Keratinocyte (primary cell): Measurements from ENCODE around the gene MYLK3. TPM values are rescaled to one million over a fixed set of nuclear protein-coding genes. Genes with fewer than 3 reads are reported as not detected.

Experiments
- DNase-seq: peaks from one replicate; pipeline ENCODE4 v3.0.0-alpha.2; 2011; ENCODE audit warnings: low read depth, missing footprints, low spot score
- FAIRE-seq: peaks from 2 replicates; lab custom pipeline; 2011; peaks lifted over from hg19 to GRCh38; lab: Jason Lieb, UNC
- H2AFZ ChIP-seq: 2 replicates; pipeline ENCODE4 v1.6.0; 2012; ENCODE audit warnings: low read length, control low read depth, inconsistent platforms; ENCODE audit not compliant: control insufficient read depth
- H3K27ac ChIP-seq: 2 replicates; pipeline ENCODE4 v1.5.1; 2011; ENCODE audit warnings: low read length; ENCODE audit not compliant: control insufficient read depth, insufficient read depth
- H3K27me3 ChIP-seq: 3 replicates; pipeline ENCODE4 v1.6.0; 2011; ENCODE audit warnings: low read length; ENCODE audit not compliant: control insufficient read depth, insufficient read depth; ENCODE audit errors: extremely low read depth
- H3K36me3 ChIP-seq, 2 experiments: 2 replicates in 1 of 2; 3 replicates in 1 of 2; pipeline ENCODE4 v1.5.1; 2011; ENCODE audit warnings: low read length in 2 of 2, mild to moderate bottlenecking in 1 of 2; ENCODE audit not compliant: control insufficient read depth in 2 of 2, insufficient read depth in 2 of 2; ENCODE audit errors: extremely low read depth in 1 of 2
- H3K4me1 ChIP-seq: 3 replicates; pipeline ENCODE4 v1.5.1; 2011; ENCODE audit warnings: low read length; ENCODE audit not compliant: control insufficient read depth, insufficient read depth; ENCODE audit errors: extremely low read depth
- H3K4me2 ChIP-seq: 3 replicates; pipeline ENCODE4 v1.6.0; 2011; ENCODE audit warnings: low read depth, low read length; ENCODE audit not compliant: control insufficient read depth, insufficient read depth; ENCODE audit errors: extremely low read depth
- H3K4me3 ChIP-seq, 3 experiments: fragments of 200-600 bp in 1 of 3; sonication (generic) in 1 of 3; 2 replicates in 2 of 3; 3 replicates in 1 of 3; pipeline ENCODE4 v1.5.1; 2011 to 2016; ENCODE audit warnings: low read length in 3 of 3, mild to moderate bottlenecking in 3 of 3, control low read depth in 2 of 3, inconsistent platforms in 1 of 3, low read depth in 1 of 3, mixed read lengths in 1 of 3, mixed run types in 1 of 3, moderate library complexity in 1 of 3; ENCODE audit not compliant: control insufficient read depth in 2 of 3, insufficient read depth in 2 of 3; ENCODE audit errors: extremely low read depth in 1 of 3
- H3K79me2 ChIP-seq: 2 replicates; pipeline ENCODE4 v1.6.0; 2012; ENCODE audit warnings: low read length; ENCODE audit not compliant: control insufficient read depth, insufficient read depth
- H3K9ac ChIP-seq: 3 replicates; pipeline ENCODE4 v1.6.0; 2011; ENCODE audit warnings: low read length; ENCODE audit not compliant: control insufficient read depth, insufficient read depth; ENCODE audit errors: extremely low read depth
- H3K9me1 ChIP-seq: 3 replicates; pipeline ENCODE4 v1.6.0; 2011; ENCODE audit warnings: low read length; ENCODE audit not compliant: control insufficient read depth, insufficient read depth; ENCODE audit errors: extremely low read depth
- H3K9me3 ChIP-seq: 2 replicates; pipeline ENCODE4 v1.5.1; 2012; ENCODE audit warnings: low read depth, low read length; ENCODE audit not compliant: control insufficient read depth
- H4K20me1 ChIP-seq: 3 replicates; pipeline ENCODE4 v1.6.0; 2011; ENCODE audit warnings: low read length; ENCODE audit not compliant: control insufficient read depth, insufficient read depth; ENCODE audit errors: extremely low read depth
- CTCF ChIP-seq, 3 experiments: IDR thresholded peaks in 1 of 3; conservative IDR thresholded peaks in 1 of 3; optimal IDR thresholded peaks in 1 of 3; 2 replicates in 2 of 3; 3 replicates in 1 of 3; pipeline versions ENCODE3 to v1.5.1; 2011; ENCODE audit warnings: low read length in 3 of 3, mild to moderate bottlenecking in 3 of 3, moderate library complexity in 2 of 3, control low read depth in 1 of 3, inconsistent platforms in 1 of 3; ENCODE audit not compliant: insufficient read depth in 2 of 3; ENCODE audit errors: extremely low read depth in 1 of 3
- EZH2 ChIP-seq: IDR thresholded peaks from one replicate; pipeline ENCODE4 v1.6.1; 2012; ENCODE audit warnings: inconsistent platforms, mild to moderate bottlenecking, low read length, moderate library complexity
- dilution Hi-C: fragments of 300-500 bp; cut with MboI; formaldehyde crosslinking; loops from one replicate; pipeline ENCODE4 v1.7.0; 2020; ENCODE audit warnings: low sequenced_read_pairs; ENCODE audit not compliant: extremely low pct_ligation_motif_present
- polyA plus RNA-seq, 5 experiments: library from polyadenylated mRNA; depleted of rRNA in 3 of 5; stranded (reverse) in 3 of 5; stranded (forward) in 1 of 5; unstranded in 1 of 5; fragments of >200 nt; gene quantifications; 1 replicate in 1 of 5; 2 replicates in 3 of 5; 3 replicates in 1 of 5; pipeline versions ENCODE4 v1.2.1 to v1.2.3, GENCODE V29; 2011 to 2012; ENCODE audit warnings: missing spikeins in 2 of 5, low read depth in 1 of 5, low replicate concordance in 1 of 5

MYLK3 gene
- polyA plus RNA-seq, 1 donor (not counting 4 experiments of a cell fraction or from before 2014, with no cell fraction given): 0.03 TPM

DNA sequence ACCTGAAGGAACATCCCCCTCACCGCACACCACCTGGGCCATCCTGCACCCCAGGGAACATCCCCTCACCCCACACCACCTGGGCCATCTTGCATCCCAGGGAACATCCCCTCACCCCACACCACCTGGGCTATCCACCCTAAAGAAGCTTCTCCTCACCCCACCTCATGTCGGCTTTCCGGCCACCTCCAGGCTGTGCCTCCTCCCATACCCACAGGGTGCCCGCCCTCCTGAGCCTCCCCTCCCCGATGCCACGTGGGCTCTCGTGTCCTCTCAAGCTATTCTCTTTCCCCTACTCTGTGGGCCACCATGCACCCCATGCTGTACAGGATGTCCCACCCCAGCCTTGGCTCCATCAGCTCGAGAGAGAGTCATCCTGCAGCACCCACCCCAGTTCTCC lies 18.0 kb downstream of the MYLK3 start:
- no peak overlapping the region for H2AFZ ChIP-seq
- H3K9me1 ChIP-seq: no peaks in the 10 kb centered on the region
- no peak overlapping the region for H3K27ac ChIP-seq
- DNase-seq (no peak), FAIRE-seq (no peak)
- H3K36me3 ChIP-seq: no peaks in the 10 kb centered on the region
- no peaks in the 10 kb centered on the region for H3K79me2 ChIP-seq
- H3K4me1 ChIP-seq: no peaks in the 10 kb centered on the region
- TF ChIP-seq CTCF (optimal IDR thresholded peaks at IDR 0.05 in 1 of 3, IDR thresholded peaks at IDR 0.05 in 1 of 3, conservative IDR thresholded peaks at IDR 0.05 in 1 of 3; ENCODE audit: extremely low read depth in 1 of 3, insufficient read depth in 2 of 3, low read length in 3 of 3) (no peak), EZH2 (no peak)
- H4K20me1 ChIP-seq: no peaks in the 10 kb centered on the region
- H3K4me2 ChIP-seq: no peak overlapping the region
- no peaks in the 10 kb centered on the region for H3K27me3 ChIP-seq
- no peak overlapping the region for H3K9ac ChIP-seq
- dilution Hi-C loops: no loop called here
- no peaks in the 10 kb centered on the region for H3K9me3 ChIP-seq
- no peak overlapping the region for H3K4me3 ChIP-seq

DNA sequence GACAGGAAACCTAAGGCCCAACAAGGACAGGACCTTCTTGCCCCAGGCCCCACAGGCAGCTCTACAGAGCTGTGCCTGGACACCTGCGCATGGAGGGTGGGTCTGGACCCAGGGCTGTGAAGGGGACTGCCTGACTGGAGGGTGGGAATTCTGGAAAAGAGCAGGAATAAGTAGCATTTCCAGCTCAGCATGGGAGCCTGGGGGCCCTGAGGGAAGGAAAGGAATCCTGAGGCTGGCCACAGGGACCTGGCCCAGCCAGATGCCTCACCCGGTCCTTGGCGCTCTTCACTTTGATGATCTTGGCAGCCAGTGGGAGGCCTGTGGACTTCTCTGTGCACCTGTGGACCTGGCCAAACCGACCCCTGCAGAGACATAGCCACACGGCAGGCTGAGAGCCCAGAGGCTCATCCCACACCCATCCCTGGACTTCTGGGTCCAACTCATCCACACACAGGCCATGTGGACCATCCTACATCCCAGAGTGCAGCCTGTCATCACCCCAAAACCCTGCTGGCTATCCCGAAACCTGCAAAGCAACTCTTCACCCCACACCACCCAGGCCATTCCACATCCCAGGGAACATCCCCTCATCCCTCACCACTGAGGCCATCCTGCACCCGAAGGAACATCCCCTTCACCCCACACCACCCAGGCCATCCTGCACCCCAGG lies 18.7 kb downstream of the MYLK3 start:
- Histone ChIP-seq H3K4me3 (no peak overlapping the region), H3K27ac (no peak overlapping the region), H3K9me1 (no peaks in the 10 kb centered on the region), H2AFZ (no peak overlapping the region), H3K36me3 (no peaks in the 10 kb centered on the region), H3K4me2 (no peak overlapping the region), H3K4me1 (no peaks in the 10 kb centered on the region), H3K79me2 (no peaks in the 10 kb centered on the region), H3K9me3 (no peaks in the 10 kb centered on the region), H3K9ac (no peak overlapping the region), H4K20me1 (no peaks in the 10 kb centered on the region), H3K27me3 (no peaks in the 10 kb centered on the region)
- TF ChIP-seq EZH2 (no peak), CTCF (optimal IDR thresholded peaks at IDR 0.05 in 1 of 3, IDR thresholded peaks at IDR 0.05 in 1 of 3, conservative IDR thresholded peaks at IDR 0.05 in 1 of 3; ENCODE audit: extremely low read depth in 1 of 3, insufficient read depth in 2 of 3, low read length in 3 of 3) (no peak)
- no peak for FAIRE-seq
- dilution Hi-C loops: no loop called here
- DNase-seq: no peak
